HEK293 (cell line): Measurements from ENCODE around the gene ZNF462.

Source experiments
- BCL11A ChIP-seq: fragments of 450-650 bp; formaldehyde crosslinking; IDR thresholded peaks from 2 replicates; pipeline ENCODE4 v1.5.1; 2016; ENCODE audit warnings: low read depth, missing biosample characterization, missing genetic modification characterization
- ZNF221 ChIP-seq: fragments of 450-650 bp; formaldehyde crosslinking; IDR thresholded peaks from 2 replicates; pipeline ENCODE4 v1.5.1; 2017; ENCODE audit warnings: missing biosample characterization, missing genetic modification characterization, borderline replicate concordance
- ZNF302 ChIP-seq: fragments of 450-650 bp; formaldehyde crosslinking; IDR thresholded peaks from 2 replicates; pipeline ENCODE4 v1.5.1; 2016; ENCODE audit warnings: missing biosample characterization, missing genetic modification characterization, low read depth
- TF ChIP-seq, protein P1 (sequence below): fragments of 450-650 bp; formaldehyde crosslinking; IDR thresholded peaks from 2 replicates; pipeline ENCODE4 v1.5.1; 2016; ENCODE audit warnings: missing biosample characterization, missing genetic modification characterization
- TF ChIP-seq, protein P2 (sequence below): fragments of 450-650 bp; formaldehyde crosslinking; IDR thresholded peaks from 2 replicates; pipeline ENCODE4 v1.5.1; 2016; ENCODE audit warnings: missing biosample characterization, missing genetic modification characterization, low read depth
- TF ChIP-seq, protein P3 (sequence below): fragments of 450-650 bp; formaldehyde crosslinking; IDR thresholded peaks from 2 replicates; pipeline ENCODE4 v1.5.1; 2016; ENCODE audit warnings: missing biosample characterization, missing genetic modification characterization, borderline replicate concordance
- TF ChIP-seq, protein P4 (sequence below): fragments of 450-650 bp; formaldehyde crosslinking; IDR thresholded peaks from 2 replicates; pipeline ENCODE4 v1.5.1; 2016; ENCODE audit warnings: missing biosample characterization, missing genetic modification characterization

DNA sequence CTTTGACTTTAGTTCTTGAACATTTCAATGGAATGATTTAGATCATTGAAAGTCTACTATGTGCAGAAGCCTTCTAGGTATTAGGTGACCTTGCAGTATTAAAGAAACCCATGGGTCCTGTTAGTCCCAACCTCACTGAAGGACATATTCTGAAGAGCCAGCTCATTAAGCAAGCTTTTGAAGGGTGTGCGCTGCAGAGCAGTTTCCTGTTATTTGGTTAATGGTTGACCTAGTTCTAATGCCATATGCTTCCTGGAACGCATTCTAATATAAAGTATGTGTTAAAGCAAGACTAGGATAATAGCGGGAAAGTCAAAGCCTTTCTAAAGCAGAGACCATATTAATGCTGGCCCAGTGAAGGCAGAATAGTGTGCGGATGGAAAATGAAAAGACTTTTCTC is 20.1 kb downstream of the ZNF462 start:
- TF ChIP-seq, protein P1, sequence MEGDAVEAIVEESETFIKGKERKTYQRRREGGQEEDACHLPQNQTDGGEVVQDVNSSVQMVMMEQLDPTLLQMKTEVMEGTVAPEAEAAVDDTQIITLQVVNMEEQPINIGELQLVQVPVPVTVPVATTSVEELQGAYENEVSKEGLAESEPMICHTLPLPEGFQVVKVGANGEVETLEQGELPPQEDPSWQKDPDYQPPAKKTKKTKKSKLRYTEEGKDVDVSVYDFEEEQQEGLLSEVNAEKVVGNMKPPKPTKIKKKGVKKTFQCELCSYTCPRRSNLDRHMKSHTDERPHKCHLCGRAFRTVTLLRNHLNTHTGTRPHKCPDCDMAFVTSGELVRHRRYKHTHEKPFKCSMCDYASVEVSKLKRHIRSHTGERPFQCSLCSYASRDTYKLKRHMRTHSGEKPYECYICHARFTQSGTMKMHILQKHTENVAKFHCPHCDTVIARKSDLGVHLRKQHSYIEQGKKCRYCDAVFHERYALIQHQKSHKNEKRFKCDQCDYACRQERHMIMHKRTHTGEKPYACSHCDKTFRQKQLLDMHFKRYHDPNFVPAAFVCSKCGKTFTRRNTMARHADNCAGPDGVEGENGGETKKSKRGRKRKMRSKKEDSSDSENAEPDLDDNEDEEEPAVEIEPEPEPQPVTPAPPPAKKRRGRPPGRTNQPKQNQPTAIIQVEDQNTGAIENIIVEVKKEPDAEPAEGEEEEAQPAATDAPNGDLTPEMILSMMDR (tag by site-specific recombination): no peak
- TF ChIP-seq, protein P2, sequence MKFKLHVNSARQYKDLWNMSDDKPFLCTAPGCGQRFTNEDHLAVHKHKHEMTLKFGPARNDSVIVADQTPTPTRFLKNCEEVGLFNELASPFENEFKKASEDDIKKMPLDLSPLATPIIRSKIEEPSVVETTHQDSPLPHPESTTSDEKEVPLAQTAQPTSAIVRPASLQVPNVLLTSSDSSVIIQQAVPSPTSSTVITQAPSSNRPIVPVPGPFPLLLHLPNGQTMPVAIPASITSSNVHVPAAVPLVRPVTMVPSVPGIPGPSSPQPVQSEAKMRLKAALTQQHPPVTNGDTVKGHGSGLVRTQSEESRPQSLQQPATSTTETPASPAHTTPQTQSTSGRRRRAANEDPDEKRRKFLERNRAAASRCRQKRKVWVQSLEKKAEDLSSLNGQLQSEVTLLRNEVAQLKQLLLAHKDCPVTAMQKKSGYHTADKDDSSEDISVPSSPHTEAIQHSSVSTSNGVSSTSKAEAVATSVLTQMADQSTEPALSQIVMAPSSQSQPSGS (tag by site-specific recombination): no peak
- TF ChIP-seq, protein P3, sequence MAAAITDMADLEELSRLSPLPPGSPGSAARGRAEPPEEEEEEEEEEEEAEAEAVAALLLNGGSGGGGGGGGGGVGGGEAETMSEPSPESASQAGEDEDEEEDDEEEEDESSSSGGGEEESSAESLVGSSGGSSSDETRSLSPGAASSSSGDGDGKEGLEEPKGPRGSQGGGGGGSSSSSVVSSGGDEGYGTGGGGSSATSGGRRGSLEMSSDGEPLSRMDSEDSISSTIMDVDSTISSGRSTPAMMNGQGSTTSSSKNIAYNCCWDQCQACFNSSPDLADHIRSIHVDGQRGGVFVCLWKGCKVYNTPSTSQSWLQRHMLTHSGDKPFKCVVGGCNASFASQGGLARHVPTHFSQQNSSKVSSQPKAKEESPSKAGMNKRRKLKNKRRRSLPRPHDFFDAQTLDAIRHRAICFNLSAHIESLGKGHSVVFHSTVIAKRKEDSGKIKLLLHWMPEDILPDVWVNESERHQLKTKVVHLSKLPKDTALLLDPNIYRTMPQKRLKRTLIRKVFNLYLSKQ (tag by site-specific recombination): no peak
- TF ChIP-seq, protein P4, sequence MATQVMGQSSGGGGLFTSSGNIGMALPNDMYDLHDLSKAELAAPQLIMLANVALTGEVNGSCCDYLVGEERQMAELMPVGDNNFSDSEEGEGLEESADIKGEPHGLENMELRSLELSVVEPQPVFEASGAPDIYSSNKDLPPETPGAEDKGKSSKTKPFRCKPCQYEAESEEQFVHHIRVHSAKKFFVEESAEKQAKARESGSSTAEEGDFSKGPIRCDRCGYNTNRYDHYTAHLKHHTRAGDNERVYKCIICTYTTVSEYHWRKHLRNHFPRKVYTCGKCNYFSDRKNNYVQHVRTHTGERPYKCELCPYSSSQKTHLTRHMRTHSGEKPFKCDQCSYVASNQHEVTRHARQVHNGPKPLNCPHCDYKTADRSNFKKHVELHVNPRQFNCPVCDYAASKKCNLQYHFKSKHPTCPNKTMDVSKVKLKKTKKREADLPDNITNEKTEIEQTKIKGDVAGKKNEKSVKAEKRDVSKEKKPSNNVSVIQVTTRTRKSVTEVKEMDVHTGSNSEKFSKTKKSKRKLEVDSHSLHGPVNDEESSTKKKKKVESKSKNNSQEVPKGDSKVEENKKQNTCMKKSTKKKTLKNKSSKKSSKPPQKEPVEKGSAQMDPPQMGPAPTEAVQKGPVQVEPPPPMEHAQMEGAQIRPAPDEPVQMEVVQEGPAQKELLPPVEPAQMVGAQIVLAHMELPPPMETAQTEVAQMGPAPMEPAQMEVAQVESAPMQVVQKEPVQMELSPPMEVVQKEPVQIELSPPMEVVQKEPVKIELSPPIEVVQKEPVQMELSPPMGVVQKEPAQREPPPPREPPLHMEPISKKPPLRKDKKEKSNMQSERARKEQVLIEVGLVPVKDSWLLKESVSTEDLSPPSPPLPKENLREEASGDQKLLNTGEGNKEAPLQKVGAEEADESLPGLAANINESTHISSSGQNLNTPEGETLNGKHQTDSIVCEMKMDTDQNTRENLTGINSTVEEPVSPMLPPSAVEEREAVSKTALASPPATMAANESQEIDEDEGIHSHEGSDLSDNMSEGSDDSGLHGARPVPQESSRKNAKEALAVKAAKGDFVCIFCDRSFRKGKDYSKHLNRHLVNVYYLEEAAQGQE: no peak
- TF ChIP-seq BCL11A (tag by site-specific recombination): no peak
- TF ChIP-seq ZNF302: no peak
- no peak for TF ChIP-seq ZNF221 (tag by site-specific recombination)
